AG04450 (cell line): ENCODE data around the gene HSH2D. TPM values are rescaled to one million over a fixed set of nuclear protein-coding genes. Genes with fewer than 3 reads are reported as not detected.

Experiments used
- CTCF ChIA-PET: fragments of 300-600, 350-600 bp; formaldehyde crosslinking; extraction: SDS; loops from one replicate; lab custom pipeline; 2022; ENCODE audit warnings: antibody characterized with exemption, inconsistent platforms; lab: Charles Lee
- POLR2A ChIA-PET: fragments of 350-600 bp; formaldehyde crosslinking; extraction: SDS; loops from one replicate; lab custom pipeline; 2021; ENCODE audit warnings: antibody characterized with exemption, inconsistent platforms; lab: Yijun Ruan, JAX
- DNase-seq: peaks from one replicate; pipeline ENCODE4 v3.0.0-alpha.2; 2011; ENCODE audit warnings: low read depth, low spot score
- H3K27ac ChIP-seq: one replicate; pipeline ENCODE4 v1.5.1; 2012; ENCODE audit warnings: low read depth, low read length, control low read depth
- H3K27me3 ChIP-seq: one replicate; pipeline ENCODE4 v1.6.0; 2012; ENCODE audit warnings: low read length; ENCODE audit not compliant: control insufficient read depth, insufficient read depth
- H3K4me3 ChIP-seq: 2 replicates; pipeline ENCODE4 v1.5.1; 2011; ENCODE audit warnings: mild to moderate bottlenecking, low read depth, low read length, control low read depth
- H3K9me3 ChIP-seq: 2 replicates; pipeline ENCODE4 v1.5.1; 2012; ENCODE audit warnings: low read length; ENCODE audit not compliant: control insufficient read depth, insufficient read depth
- polyA plus RNA-seq: library from polyadenylated mRNA; depleted of rRNA; stranded (reverse); fragments of >200 nt; gene quantifications from 2 replicates; pipeline ENCODE4 v1.2.3, GENCODE V29; 2011
- TF ChIP-seq, protein P1 (sequence below): IDR thresholded peaks from 2 replicates; pipeline ENCODE4 v1.5.1; 2011; ENCODE audit warnings: low read depth, low read length, control low read depth, inconsistent platforms

HSH2D gene
- polyA plus RNA-seq, 1 experiment, result not detected

GRCh38 chr19:16136185-16136999 lies 7.1 kb upstream of the HSH2D start:
- ChIA-PET CTCF (interaction anchor here (0.5 kb wide), 1 partner anchor 90 kb away, joined by 3 read pairs; no protein-coding TSS in a partner anchor), POLR2A (no interaction called here)
- no peaks in the 10 kb centered on the region for H3K9me3 ChIP-seq
- H3K4me3 ChIP-seq, result no peak overlapping the region
- H3K27ac ChIP-seq, result no peak overlapping the region
- DNase-seq, result no peak
- H3K27me3 ChIP-seq, result no peaks in the 10 kb centered on the region
- TF ChIP-seq, protein P1, sequence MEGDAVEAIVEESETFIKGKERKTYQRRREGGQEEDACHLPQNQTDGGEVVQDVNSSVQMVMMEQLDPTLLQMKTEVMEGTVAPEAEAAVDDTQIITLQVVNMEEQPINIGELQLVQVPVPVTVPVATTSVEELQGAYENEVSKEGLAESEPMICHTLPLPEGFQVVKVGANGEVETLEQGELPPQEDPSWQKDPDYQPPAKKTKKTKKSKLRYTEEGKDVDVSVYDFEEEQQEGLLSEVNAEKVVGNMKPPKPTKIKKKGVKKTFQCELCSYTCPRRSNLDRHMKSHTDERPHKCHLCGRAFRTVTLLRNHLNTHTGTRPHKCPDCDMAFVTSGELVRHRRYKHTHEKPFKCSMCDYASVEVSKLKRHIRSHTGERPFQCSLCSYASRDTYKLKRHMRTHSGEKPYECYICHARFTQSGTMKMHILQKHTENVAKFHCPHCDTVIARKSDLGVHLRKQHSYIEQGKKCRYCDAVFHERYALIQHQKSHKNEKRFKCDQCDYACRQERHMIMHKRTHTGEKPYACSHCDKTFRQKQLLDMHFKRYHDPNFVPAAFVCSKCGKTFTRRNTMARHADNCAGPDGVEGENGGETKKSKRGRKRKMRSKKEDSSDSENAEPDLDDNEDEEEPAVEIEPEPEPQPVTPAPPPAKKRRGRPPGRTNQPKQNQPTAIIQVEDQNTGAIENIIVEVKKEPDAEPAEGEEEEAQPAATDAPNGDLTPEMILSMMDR, result no peak

DNA sequence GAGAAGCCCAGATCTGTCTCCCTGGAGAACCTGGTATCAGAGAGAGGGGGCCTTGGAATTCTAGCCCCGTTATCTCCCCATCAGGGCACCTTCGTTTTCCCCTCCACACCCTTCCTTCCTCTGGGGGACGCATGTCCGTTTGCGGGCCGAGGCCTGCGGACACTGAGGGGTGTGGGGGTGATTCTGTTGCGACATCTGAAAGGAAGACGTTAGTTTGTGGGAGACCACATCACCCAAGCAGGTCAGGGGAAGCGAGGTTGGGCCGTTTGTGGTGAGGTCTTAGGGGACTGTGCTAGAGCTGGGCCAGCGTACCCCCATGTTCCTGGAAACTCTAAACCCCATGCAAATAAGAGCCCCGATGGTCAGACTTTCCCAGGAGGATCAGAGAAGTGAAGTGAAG lies 3.7 kb upstream of the HSH2D start:
- CTCF ChIA-PET, result interaction anchor here (1.5 kb wide), 1 partner anchor 98 kb away, joined by 6 read pairs; no protein-coding TSS in a partner anchor

DNA sequence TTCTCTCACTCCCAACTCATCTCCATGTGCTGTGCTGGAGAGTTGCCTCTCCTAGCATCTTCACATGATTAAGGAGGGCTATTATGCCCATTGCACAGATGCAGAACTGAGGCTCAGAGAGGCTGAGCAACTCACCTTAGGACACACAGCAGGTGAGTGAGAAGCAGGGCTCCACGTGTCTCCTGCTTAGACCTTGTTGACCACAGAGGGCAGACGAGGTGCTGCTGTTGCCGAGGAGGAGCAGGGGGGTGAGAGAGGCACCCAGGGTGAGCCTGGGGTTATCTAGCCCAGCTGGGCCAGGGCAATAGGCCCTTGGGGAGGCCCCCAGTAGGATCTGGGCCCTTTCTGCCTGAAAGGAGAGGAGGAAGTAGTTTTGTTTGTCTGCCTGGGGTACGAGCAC lies 2.4 kb upstream of the HSH2D start:
- DNase-seq, result no peak
- Histone ChIP-seq H3K4me3 (no peak overlapping the region), H3K27me3 (peaks cover 7% of the 10 kb centered on the region), H3K27ac (no peak overlapping the region), H3K9me3 (no peaks in the 10 kb centered on the region)
- ChIA-PET CTCF (no interaction called here), POLR2A (no interaction called here)
- TF ChIP-seq, protein P1, result no peak

More for the DNA sequence above, 3.7 kb upstream of the HSH2D start:
- Histone ChIP-seq H3K27me3 (peaks cover 7% of the 10 kb centered on the region), H3K27ac (no peak overlapping the region), H3K4me3 (no peak overlapping the region), H3K9me3 (no peaks in the 10 kb centered on the region)
- POLR2A ChIA-PET, result no interaction called here
- no peak for DNase-seq
- TF ChIP-seq, protein P1, result no peak

DNA sequence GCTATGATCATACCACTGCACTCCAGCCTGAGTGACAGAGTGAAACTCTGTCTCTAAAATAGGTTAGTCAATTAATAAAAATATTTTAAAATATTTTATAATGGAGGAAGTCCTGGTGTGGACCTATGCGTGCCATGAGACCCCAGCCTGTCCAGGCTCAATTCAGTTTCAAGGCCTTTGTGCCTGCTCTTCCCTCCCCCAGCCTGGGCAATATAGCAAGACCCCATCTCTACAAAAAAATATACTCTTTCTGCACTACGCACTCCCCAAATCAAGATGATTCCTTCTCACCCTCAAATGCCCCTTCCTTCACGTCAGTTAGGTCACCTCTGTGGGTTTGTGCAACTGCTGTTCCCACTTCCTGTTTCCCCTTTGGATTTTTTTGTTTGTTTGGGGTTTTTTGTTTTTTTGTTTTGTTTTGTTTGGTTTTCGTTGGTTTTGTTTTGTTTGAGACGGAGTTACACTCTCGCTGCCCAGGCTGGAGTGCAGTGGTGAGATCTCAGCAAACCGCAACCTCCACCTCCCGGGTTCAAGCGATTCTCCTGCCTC lies 1.4 kb upstream of the HSH2D start:
- ChIA-PET POLR2A (no interaction called here), CTCF (no interaction called here)
- Histone ChIP-seq H3K9me3 (no peaks in the 10 kb centered on the region), H3K27me3 (peaks cover 11% of the 10 kb centered on the region), H3K4me3 (no peak overlapping the region), H3K27ac (no peak overlapping the region)
- DNase-seq, result no peak
- TF ChIP-seq, protein P1, result no peak

GRCh38 chr19:16144216-16144581 lies 714 bp downstream of the HSH2D start:
- H3K9me3 ChIP-seq, result no peaks in the 10 kb centered on the region
- TF ChIP-seq, protein P1, result no peak
- no peak overlapping the region for H3K27ac ChIP-seq
- CTCF ChIA-PET, result interaction anchor here (2.2 kb wide), 1 partner anchor 33 kb away, joined by 6 read pairs; no protein-coding TSS in a partner anchor
- POLR2A ChIA-PET, result no interaction called here
- H3K27me3 ChIP-seq, result peaks cover 11% of the 10 kb centered on the region
- no peak overlapping the region for H3K4me3 ChIP-seq
- no peak for DNase-seq
